Parathyroid adenoma (tissue), 2 donors: ENCODE measurements around the gene THEM4.

Source experiments
- H2AFZ ChIP-seq: fragments of 300-600 bp; sonication (generic); one replicate; pipeline ENCODE4 v1.7.0; 2017; ENCODE audit warnings: antibody characterized with exemption, mild to moderate bottlenecking
- H3K27ac ChIP-seq: fragments of 300-600 bp; sonication (generic); one replicate; pipeline ENCODE4 v1.7.0; 2017
- H3K27me3 ChIP-seq: fragments of 300-600 bp; sonication (generic); one replicate; pipeline ENCODE4 v1.7.0; 2017; ENCODE audit warnings: low read length; ENCODE audit not compliant: control insufficient read depth, insufficient read depth
- H3K36me3 ChIP-seq: fragments of 300-600 bp; sonication (generic); one replicate; pipeline ENCODE4 v1.7.0; 2017; ENCODE audit warnings: low read length; ENCODE audit not compliant: control insufficient read depth, insufficient read depth
- H3K4me1 ChIP-seq: fragments of 300-600 bp; sonication (generic); one replicate; pipeline ENCODE4 v1.7.0; 2017; ENCODE audit warnings: control low read depth
- H3K4me2 ChIP-seq: fragments of 300-600 bp; sonication (generic); one replicate; pipeline ENCODE4 v1.7.0; 2017; ENCODE audit warnings: low read length
- H3K4me3 ChIP-seq: fragments of 300-600 bp; sonication (generic); one replicate; pipeline ENCODE4 v1.7.0; 2017; ENCODE audit warnings: low read depth, low read length
- H3K79me2 ChIP-seq: fragments of 300-600 bp; sonication (generic); one replicate; pipeline ENCODE4 v1.7.0; 2017; ENCODE audit warnings: control low read depth
- H3K9ac ChIP-seq: fragments of 300-600 bp; sonication (generic); one replicate; pipeline ENCODE4 v1.7.0; 2017; ENCODE audit warnings: mild to moderate bottlenecking
- H3K9me3 ChIP-seq: fragments of 300-600 bp; sonication (generic); one replicate; pipeline ENCODE4 v1.7.0; 2017; ENCODE audit warnings: low read length; ENCODE audit not compliant: control insufficient read depth
- CTCF ChIP-seq: fragments of 300-600 bp; sonication (generic); IDR thresholded peaks from one replicate; pipeline ENCODE4 v1.7.0; 2017; ENCODE audit warnings: antibody characterized with exemption, mild to moderate bottlenecking
- donor health status: primary hyperparathyroidism.

The THEM4 gene

DNA sequence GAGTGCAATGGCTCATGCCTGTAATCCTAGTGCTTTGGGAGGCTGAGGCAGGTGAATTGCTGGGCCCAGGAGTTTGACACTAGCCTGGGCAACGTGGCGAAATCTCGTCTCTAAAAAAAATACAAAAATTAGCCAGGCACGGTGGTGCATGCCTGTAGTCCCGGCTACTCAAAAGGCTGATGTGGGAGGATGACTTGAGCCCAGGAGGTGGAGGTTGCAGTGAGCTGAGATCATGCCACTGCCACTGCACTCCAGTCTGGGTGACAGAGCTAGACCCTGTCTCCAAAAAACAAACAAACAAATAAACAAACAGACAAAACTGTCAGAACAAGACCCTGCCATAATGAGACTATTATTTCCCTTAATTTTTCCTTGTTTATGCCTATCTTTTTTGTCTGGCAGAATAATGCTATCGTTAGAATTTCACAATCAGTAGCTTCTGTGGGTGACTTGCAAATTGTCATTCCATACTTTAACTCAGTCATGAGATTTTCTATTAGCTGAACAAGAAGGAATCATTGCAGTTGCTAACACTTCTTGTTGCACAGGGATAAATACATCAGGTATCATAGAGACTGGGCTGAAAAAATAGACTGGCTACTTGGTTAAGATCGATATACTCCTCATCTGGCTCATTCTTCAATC is 7.5 kb upstream of the THEM4 start:
- Histone ChIP-seq H3K27me3 (no peaks in the 10 kb centered on the region), H3K9me3 (no peaks in the 10 kb centered on the region), H3K4me2 (no peak overlapping the region), H3K4me3 (no peak overlapping the region), H3K79me2 (no peaks in the 10 kb centered on the region), H3K4me1 (no peaks in the 10 kb centered on the region), H2AFZ (no peak overlapping the region), H3K27ac (no peak overlapping the region), H3K36me3 (no peaks in the 10 kb centered on the region), H3K9ac (no peak overlapping the region)
- TF ChIP-seq CTCF, result no peak

DNA sequence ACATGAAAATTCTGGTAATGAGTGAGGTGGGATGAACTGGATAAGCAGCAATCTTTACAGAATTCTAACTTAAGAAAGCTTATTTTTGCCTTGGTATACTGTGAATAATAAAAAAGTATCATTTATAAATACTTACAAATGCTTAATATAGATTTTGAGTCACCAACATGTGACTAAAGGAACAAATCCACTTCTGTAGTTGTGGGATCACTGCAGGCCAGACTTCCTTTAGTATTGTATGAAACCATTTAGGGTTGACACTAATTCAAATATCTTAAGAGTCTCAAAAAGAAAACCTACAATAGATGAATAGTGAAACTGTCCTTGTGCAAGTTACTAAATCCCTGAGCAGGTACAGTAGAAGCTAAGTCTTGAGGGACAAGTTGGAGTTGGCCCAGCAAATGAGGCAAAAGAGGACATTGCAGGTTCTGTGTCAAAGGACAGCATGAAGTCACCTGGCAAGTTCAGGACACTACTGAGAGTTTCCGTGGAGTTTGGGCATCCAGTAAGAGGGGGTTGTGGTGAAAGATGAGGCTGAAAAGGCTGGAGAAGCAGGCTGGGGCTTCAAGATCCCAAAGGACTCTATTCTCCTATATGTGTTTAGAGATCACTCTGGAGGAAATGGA is 5.9 kb upstream of the THEM4 start:
- H3K27ac ChIP-seq, result no peak overlapping the region
- H2AFZ ChIP-seq, result peak overlapping the region; percentile 22
- H3K36me3 ChIP-seq, result no peaks in the 10 kb centered on the region
- no peak overlapping the region for H3K4me3 ChIP-seq
- H3K27me3 ChIP-seq, result no peaks in the 10 kb centered on the region
- no peak for TF ChIP-seq CTCF
- no peaks in the 10 kb centered on the region for H3K79me2 ChIP-seq
- H3K4me1 ChIP-seq, result peaks cover 2% of the 10 kb centered on the region
- H3K4me2 ChIP-seq, result no peak overlapping the region
- no peaks in the 10 kb centered on the region for H3K9me3 ChIP-seq
- H3K9ac ChIP-seq, result no peak overlapping the region

DNA sequence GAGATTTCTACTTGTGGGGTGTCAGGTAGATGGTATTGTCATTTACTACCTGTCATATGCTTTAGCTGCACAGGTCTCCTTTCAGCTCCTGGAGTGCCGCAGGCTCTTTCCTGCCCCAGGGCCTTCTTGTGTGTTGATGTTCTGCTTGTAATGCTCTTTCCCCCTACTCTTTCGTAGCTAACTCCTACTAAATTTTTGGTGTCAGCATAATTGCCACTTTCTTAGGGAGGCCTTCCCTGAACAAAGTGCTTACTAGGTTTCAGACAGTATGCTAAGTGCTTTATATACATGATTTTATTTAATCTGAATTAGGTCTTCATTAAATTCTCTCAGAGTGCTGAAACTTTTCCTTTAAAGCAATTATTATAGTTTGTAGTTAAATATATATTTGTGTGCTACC is 4.8 kb upstream of the THEM4 start:
- Histone ChIP-seq H3K4me2 (no peak overlapping the region), H2AFZ (no peak overlapping the region), H3K9ac (no peak overlapping the region), H3K36me3 (no peaks in the 10 kb centered on the region), H3K27me3 (no peaks in the 10 kb centered on the region), H3K4me3 (no peak overlapping the region), H3K27ac (no peak overlapping the region), H3K4me1 (peaks cover 3% of the 10 kb centered on the region), H3K9me3 (no peaks in the 10 kb centered on the region), H3K79me2 (no peaks in the 10 kb centered on the region)
- no peak for TF ChIP-seq CTCF

- H3K4me3 ChIP-seq, result no peak overlapping the region
- H3K27ac ChIP-seq, result no peak overlapping the region
- H2AFZ ChIP-seq, result no peak overlapping the region
- H3K27me3 ChIP-seq, result no peaks in the 10 kb centered on the region
- H3K36me3 ChIP-seq, result no peaks in the 10 kb centered on the region
- TF ChIP-seq CTCF, result no peak
- no peak overlapping the region for H3K9ac ChIP-seq
- no peak overlapping the region for H3K4me2 ChIP-seq
- H3K79me2 ChIP-seq, result no peaks in the 10 kb centered on the region
- H3K4me1 ChIP-seq, result peaks cover 3% of the 10 kb centered on the region
- no peaks in the 10 kb centered on the region for H3K9me3 ChIP-seq
These were observed 3.7 kb upstream of the THEM4 start for GRCh38 chr1:151912973-151913372.

GRCh38 chr1:151908228-151908691 is 1.1 kb downstream of the THEM4 start:
- H3K36me3 ChIP-seq, result no peaks in the 10 kb centered on the region
- peaks cover 5% of the 10 kb centered on the region for H3K4me1 ChIP-seq
- no peaks in the 10 kb centered on the region for H3K9me3 ChIP-seq
- no peak overlapping the region for H2AFZ ChIP-seq
- H3K27me3 ChIP-seq, result no peaks in the 10 kb centered on the region
- H3K27ac ChIP-seq, result peak overlapping the region; percentile 88
- TF ChIP-seq CTCF, result no peak
- no peak overlapping the region for H3K9ac ChIP-seq
- H3K4me2 ChIP-seq, result peak overlapping the region; percentile 97
- peaks cover 3% of the 10 kb centered on the region for H3K79me2 ChIP-seq
- H3K4me3 ChIP-seq, result peak overlapping the region; percentile 93
